COR-L47 (cell line): Measurements from ENCODE around the gene ZBP1.

Experiments
- DNase-seq: peaks from one replicate; lab custom pipeline; 2025; lab: John Stamatoyannopoulos, UW

Gene ZBP1

GRCh38 chr20:57571782-57572416 lies 48.3 kb downstream of the ZBP1 start:
- DNase-seq = no peak

- DNase-seq = no peak
These were observed 49.3 kb downstream of the ZBP1 start for GRCh38 chr20:57570920-57571319.

GRCh38 chr20:57570145-57570850 lies 49.9 kb downstream of the ZBP1 start:
- peak; percentile 92 for DNase-seq

GRCh38 chr20:57568960-57569359 lies 51.3 kb downstream of the ZBP1 start:
- no peak for DNase-seq

GRCh38 chr20:57568088-57568896 lies 51.9 kb downstream of the ZBP1 start:
- DNase-seq = no peak

- no peak for DNase-seq
These were observed 52.7 kb downstream of the ZBP1 start for GRCh38 chr20:57567471-57568079.

- no peak for DNase-seq
These were observed 53.3 kb downstream of the ZBP1 start for GRCh38 chr20:57566803-57567459.

- no peak for DNase-seq
These were observed 53.8 kb downstream of the ZBP1 start for GRCh38 chr20:57566399-57566798.

- DNase-seq = no peak
These were observed 55.1 kb downstream of the ZBP1 start for GRCh38 chr20:57564951-57565642.

GRCh38 chr20:57564180-57564802 lies 55.9 kb downstream of the ZBP1 start:
- no peak for DNase-seq

- no peak for DNase-seq
These were observed 56.7 kb downstream of the ZBP1 start for GRCh38 chr20:57563522-57563921.

GRCh38 chr20:57562541-57563465 lies 57.4 kb downstream of the ZBP1 start:
- no peak for DNase-seq

- DNase-seq = no peak
These were observed 58.6 kb downstream of the ZBP1 start for GRCh38 chr20:57561356-57562279.

- DNase-seq = peak; percentile 68
These were observed 59.5 kb downstream of the ZBP1 start, which contains the start of gene PCK1 for GRCh38 chr20:57560554-57561355. Gene PCK1 (plus strand): TSS chr20:57561110. CDS start chr20:57561412, 302 bp downstream.

- no peak for DNase-seq
These were observed 60.3 kb downstream of the ZBP1 start for GRCh38 chr20:57559658-57560553.

- DNase-seq = no peak
These were observed 61.0 kb downstream of the ZBP1 start for GRCh38 chr20:57559289-57559634.
